ENCODE data around the gene SGCD.
A peak's percentile ranks its signal among the peaks of the same experiment; 100 is the strongest.

SGCD gene

DNA sequence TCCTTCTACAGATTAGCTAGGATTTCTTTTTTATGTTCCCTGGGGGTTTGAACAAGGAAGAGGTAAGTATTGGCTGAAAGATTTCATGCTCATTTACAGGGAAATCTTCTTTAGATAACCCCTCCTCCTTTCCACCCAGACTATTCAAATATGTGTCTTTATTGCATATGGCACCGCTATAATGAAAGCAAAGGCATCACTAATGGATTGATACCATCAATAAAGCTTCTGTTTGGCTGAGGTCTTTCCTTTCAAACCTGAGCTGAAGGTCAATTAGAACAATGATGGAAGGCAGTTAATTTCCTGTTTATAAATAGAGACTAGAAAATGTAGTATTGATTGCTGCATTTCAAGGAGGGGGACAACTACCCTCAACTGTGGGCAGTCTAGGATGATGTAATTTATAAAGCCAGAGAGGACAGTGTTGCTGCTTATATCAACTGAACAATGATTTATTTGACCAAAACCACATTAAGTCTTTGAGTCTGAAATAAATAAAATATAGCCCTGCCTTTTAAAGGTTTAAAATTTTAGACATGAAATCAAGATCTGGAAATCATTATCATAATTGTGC is 132.9 kb downstream of the SGCD start:
- no peak for DNase-seq (ENCODE audit: low read depth, low spot score)

- DNase-seq (ENCODE audit: low read depth, low spot score) = no peak
Observed at GRCh38 chr5:156460471-156460870, 133.5 kb downstream of the SGCD start.

DNA sequence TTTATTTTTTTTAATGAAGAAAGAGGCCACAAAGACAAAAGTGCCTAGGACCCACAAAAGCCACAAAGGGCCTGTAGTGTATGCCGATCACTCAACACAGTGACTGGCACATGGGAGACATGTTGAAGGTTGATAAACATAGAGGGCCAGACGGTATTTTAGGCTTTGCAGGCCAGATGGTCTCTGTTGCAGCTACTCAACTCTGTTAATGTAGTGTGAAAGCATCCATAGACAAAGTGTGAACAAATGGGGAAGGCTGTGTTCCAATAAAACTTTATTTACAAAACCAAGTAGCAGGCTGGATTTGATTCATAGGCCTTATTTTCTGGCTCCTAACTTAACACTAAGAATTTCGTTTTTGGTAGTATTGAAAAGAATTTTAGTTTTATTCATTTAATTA is 139.9 kb downstream of the SGCD start:
- DNase-seq (ENCODE audit: low read depth, low spot score) = no peak

GRCh38 chr5:156469636-156470035 is 142.7 kb downstream of the SGCD start:
- no peak for DNase-seq (ENCODE audit: low read depth, low spot score)

GRCh38 chr5:156471893-156472292 is 144.9 kb downstream of the SGCD start:
- DNase-seq (ENCODE audit: low read depth, low spot score) = no peak

GRCh38 chr5:156473269-156473908 is 146.4 kb downstream of the SGCD start:
- DNase-seq (ENCODE audit: low read depth, low spot score) = peak; percentile 39

DNA sequence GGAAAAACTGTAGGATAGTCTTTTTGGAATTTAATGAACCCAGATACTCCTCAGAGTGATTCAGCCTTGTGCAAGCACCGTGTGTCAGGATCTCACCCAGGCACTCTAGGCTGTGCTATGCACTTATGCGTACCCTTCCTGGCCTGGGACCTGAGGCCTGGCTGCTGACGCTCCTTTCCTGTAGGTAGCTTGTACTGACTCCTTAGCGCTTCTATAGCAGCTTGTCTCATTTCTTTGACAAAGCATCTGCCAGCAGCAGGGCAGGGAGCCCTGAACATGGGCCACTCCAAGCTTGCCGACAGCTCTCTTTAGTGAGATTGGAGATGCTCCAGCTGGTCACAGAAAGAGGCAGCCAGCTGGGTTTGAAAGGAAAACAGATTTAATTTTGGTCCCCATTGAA is 147.3 kb downstream of the SGCD start:
- DNase-seq (ENCODE audit: low read depth, low spot score) = peak; percentile 23

- peak; percentile 77 for DNase-seq (ENCODE audit: low read depth, low spot score)
Observed at GRCh38 chr5:156475182-156476157, 148.5 kb downstream of the SGCD start.

DNA sequence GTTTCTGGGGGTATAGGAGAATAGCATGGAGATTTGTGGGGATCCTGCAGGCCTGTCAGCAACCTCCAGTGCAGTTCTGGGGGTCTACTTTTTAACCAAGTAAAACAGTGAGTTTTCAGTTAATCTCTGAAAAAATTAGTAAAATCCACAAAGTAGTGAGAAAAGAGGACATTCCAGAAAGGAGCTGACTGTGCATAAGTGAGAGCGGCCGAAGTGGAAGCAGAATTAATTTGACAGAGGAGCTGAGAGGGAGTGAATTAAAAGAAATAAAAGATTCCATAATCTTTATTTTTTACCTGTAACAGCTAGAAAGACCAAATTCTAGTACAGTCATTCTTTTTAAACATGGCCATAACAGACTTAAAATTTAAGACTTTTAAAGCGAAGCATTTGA is 149.2 kb downstream of the SGCD start:
- no peak for DNase-seq (ENCODE audit: low read depth, low spot score)

DNA sequence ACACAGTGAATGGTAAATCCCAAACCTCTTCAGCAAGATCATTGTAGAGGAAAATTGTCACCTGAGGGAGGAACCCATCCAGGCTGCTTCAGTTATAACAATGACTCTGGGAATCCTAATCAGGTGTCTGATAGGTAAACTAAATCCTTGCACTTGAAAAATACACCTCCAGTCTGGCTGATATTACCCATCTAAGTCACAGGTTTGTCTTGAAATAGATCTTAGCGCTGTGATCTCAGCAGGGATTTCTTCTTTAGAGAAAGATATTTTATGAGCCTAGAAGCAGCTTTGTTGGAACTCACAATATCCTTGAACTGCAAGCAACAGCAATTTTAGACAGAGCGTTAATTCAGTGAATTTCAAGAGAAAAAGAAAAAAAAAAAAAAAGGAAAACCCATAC is 149.7 kb downstream of the SGCD start:
- DNase-seq (ENCODE audit: low read depth, low spot score) = no peak

GRCh38 chr5:156477196-156477595 is 150.2 kb downstream of the SGCD start:
- no peak for DNase-seq (ENCODE audit: low read depth, low spot score)

GRCh38 chr5:156479849-156480248 is 152.9 kb downstream of the SGCD start:
- DNase-seq (ENCODE audit: low read depth, low spot score) = no peak

DNA sequence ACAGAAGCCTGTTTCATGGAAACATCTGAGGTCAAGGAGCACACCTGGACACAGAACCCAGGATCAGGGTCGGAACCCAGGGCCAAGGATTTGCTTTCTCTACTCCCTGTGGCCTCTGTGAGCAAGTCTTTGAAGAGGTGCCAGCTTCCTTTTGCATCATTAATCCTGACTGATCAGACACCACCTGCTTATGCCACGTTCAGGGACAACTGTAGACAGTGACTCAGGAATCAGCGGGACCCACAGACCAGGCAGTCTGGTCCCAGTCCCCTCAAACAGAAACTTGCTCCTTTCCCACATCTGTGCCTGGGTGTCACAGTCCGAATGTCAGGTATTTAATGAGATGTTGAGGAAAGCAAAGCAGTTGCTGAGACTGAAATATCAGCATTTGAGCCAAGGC is 154.8 kb downstream of the SGCD start:
- DNase-seq (ENCODE audit: low read depth, low spot score) = no peak

GRCh38 chr5:156482818-156483217 is 155.9 kb downstream of the SGCD start:
- DNase-seq (ENCODE audit: low read depth, low spot score) = no peak

GRCh38 chr5:156486394-156487238 is 159.7 kb downstream of the SGCD start:
- no peak for DNase-seq (ENCODE audit: low read depth, low spot score)

DNA sequence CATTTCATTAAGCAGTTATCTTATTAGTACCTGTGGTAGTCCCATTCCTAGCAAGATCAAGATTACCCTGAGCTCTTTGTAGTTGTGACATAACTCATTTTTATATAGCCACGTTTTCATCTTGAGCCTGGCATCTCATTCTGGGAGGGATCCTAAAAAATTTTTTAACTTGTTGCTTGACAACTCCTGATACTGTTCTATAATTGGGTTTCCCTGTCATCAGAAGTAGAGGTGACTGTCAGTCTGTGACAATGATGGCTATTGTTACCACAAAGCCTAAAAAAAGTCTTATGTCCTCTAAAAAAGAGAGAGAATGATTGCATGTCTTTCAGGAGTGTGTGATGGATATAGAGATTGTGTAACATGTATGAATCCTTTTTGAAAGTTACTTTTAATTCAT is 164.8 kb downstream of the SGCD start:
- DNase-seq (ENCODE audit: low read depth, low spot score) = no peak

DNA sequence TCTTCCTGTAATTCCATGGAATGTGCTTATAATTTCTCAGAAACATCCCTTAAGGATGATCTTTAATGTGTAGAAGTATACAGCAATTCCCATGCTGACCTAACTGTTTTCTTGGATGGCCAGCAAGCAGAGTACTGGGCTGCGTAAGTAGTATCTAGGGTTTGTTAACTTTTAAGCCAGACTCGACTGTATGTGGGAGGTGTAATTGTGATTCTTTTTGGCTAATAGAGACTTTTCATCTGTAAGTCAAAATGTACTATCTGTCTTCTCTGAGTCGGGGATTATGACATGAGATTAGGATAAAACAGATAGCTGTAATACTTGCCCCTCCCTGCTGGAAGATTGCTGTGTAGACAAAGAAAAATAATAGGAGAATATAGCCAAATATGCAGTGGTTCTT is 169.3 kb downstream of the SGCD start:
- DNase-seq (ENCODE audit: low read depth, low spot score) = no peak

GRCh38 chr5:156497804-156498208 is 170.8 kb downstream of the SGCD start:
- peak; percentile 12 for DNase-seq (ENCODE audit: low read depth, low spot score)

DNA sequence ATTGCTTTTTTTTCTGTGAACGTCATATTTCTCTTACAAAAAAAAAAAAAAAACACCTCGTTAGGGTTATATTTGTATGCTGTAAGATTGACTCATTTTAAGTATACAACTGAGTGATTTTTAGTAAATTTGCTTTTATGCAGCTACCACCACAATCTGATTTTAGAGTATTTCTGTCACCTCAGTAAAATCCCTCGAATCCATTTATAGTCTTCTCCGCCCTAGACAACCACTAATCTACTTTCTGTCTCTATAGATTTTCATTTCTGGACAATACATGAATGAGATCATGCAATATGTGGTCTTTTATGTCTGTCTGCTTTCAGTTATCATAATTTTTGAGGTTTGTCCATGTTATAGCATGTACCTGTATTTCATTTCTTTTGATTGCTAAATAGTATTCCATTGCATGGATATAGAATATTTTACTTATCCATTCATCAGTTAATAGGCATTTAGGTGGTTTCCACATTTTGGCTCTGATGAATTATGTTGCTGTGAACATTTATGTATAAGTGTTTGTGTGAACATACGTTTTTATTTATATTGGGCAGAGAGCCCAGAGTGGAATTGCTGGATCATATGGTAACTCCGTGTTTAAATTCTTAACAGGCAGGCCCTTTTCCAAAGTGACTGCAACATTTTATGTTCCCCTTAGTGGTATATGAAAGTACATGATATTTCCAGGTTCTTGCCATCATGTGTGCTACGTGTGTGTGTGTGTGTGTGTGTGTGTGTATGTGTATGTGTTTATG is 171.4 kb downstream of the SGCD start:
- DNase-seq (ENCODE audit: low read depth, low spot score) = no peak

GRCh38 chr5:156500755-156501154 is 173.8 kb downstream of the SGCD start:
- DNase-seq (ENCODE audit: low read depth, low spot score) = no peak

GRCh38 chr5:156505101-156505500 is 178.1 kb downstream of the SGCD start:
- DNase-seq (ENCODE audit: low read depth, low spot score) = no peak
